GM19240 (cell line): ENCODE data around the gene SMIM5.
"Not testable (repeated sequence)": the region's sequence is repeated elsewhere in the genome, so short reads cannot be mapped to it uniquely, and the experiment has no call there.

Experiments
- DNase-seq: peaks from one replicate; pipeline ENCODE4 v3.0.0; 2011; ENCODE audit warnings: low spot score; ENCODE audit not compliant: insufficient read length

SMIM5 gene, protein sequence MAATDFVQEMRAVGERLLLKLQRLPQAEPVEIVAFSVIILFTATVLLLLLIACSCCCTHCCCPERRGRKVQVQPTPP

GRCh38 chr17:75632863-75633485, at the start of gene SMIM5:
SMIM5 (plus strand) TSS chr17:75633434; CDS start chr17:75640202, 6,768 bp downstream.
- DNase-seq = peak; percentile 97

DNA sequence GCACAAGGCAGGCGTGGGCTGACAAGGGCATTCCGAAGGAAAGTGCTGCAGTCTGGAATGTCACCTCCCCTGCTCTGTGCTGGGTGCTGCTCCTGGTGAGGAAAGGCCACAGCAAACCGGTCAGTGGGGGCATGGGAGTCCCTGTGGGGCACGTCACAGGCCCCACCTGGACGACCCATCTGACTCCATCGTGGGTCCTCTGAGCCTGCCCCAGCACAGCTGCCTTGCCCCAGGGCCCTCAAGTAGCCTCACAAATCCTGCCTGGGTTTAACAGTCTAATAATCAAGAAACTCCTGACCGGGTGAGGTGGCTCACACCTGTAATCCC, 48.4 kb upstream of the SMIM5 start:
- DNase-seq = no peak

GRCh38 chr17:75587675-75588595, 45.3 kb upstream of the SMIM5 start, which contains the start of gene MYO15B:
MYO15B (plus strand) TSS chr17:75587800; CDS start chr17:75588058, 258 bp downstream.
- no peak for DNase-seq

DNA sequence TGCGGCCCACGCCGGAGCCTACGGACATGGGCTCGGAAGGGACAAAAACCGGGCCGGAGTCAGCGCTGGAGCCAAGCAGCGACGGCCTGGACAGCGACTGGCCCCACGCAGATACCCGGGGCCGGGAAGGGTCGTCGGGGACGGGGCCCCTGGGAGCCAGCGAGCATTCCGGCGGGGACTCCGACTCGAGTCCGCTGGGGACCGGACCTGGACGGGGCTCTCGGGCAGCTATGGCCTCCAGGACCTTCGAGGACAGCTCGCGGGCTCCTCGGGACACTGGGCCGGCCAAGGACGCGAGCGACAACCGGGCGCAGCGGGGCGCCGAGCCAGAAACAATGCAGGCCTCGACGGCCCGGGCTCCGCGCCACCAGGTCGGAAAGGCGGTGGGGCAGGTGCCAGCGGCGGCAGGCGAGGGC, 44.6 kb upstream of the SMIM5 start:
- no peak for DNase-seq

- DNase-seq = peak; percentile 96
Observed at GRCh38 chr17:75589012-75589918, 44.0 kb upstream of the SMIM5 start.

DNA sequence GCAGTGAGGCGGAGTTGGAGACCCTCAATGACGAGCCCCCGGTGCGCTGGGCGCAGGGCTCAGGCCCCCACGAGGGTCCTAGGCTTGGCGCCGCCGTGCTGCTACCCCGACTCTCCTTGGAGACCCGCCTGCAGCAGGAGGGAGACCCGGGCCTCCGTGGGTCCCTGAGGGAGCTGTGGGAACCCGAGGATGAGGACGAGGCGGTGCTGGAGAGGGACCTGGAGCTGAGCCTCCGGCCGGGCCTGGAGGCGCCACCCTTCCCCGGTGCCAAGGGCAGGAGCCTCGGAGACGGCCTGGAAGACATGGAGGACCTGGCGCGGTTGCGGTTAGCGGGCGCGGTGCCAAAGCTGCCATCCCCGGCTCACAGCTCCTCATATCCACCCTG, 43.3 kb upstream of the SMIM5 start:
- no peak for DNase-seq

DNA sequence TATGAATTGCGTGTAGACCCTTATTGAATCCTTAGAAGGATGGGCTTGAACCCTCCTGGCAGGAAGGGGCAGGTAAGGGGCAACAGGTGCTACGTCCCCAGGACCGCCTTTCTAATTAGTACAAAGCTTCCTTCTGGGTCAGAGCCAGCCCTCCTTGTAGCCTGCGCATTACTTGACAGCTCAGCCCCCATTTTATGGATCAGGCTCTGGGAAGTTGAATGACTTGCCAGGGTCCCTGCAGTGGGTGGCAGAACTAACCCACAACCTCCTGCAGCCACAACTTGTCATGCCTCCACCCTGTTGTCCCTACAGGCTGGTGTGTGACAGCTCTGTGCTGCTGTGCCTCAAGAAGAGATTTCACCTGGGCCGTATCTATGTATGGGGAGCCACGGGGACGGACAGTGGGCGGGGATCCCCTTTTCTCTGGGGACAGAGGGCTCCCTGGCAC, 42.9 kb upstream of the SMIM5 start:
- no peak for DNase-seq

GRCh38 chr17:75590849-75591721, 42.1 kb upstream of the SMIM5 start:
- DNase-seq = no peak

GRCh38 chr17:75591722-75592302, 41.4 kb upstream of the SMIM5 start:
- no peak for DNase-seq

DNA sequence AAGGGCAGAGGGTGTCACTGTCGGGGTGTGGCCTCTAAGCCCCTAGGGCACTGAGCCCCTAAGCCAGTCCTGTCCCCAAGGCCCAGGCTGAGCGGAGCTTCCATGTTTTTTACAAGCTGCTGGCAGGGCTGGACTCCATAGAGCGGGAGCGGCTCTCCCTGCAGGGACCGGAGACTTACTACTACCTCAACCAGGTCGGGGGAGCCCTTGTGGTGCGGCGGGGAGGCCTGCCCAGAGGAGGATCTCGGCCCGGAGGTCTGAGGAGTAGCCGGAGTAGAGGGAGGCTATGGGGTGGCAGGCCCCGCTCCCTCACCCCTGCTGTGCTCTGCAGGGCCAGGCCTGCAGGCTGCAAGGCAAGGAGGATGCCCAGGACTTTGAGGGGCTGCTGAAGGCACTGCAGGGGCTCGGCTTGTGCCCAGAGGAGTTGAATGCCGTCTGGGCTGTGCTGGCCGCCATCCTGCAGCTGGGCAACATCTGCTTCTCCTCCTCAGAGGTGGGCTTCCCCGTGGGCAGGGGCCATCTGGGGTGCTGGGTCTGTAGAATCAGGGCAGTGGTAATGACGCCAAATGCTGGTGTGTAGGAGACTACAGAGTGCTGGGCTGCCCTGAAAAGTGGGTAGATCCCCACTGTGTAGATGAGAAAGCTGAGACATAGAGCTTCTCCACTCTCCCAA, 40.8 kb upstream of the SMIM5 start:
- DNase-seq = no peak

DNA sequence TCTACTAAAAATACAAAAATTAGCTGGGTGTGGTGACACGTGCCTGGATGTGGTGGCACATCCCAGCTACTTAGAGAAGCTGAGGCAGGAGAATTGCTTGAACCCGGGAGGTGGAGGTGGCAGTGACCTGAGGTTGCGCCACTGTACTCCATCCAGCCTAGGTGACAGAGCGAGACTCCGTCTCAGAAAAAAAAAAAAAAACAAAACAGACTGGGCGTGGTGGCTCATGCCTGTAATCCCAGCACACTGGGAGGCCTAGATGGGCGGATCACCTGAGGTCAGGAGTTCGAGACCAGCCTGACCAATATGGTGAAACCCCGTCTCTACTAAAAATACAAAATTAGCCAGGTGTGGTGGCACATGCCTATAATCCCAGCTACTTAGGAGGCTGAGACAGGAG, 39.8 kb upstream of the SMIM5 start:
- not testable (repeated sequence) for DNase-seq

GRCh38 chr17:75594499-75595283, 38.5 kb upstream of the SMIM5 start:
- DNase-seq = no peak

DNA sequence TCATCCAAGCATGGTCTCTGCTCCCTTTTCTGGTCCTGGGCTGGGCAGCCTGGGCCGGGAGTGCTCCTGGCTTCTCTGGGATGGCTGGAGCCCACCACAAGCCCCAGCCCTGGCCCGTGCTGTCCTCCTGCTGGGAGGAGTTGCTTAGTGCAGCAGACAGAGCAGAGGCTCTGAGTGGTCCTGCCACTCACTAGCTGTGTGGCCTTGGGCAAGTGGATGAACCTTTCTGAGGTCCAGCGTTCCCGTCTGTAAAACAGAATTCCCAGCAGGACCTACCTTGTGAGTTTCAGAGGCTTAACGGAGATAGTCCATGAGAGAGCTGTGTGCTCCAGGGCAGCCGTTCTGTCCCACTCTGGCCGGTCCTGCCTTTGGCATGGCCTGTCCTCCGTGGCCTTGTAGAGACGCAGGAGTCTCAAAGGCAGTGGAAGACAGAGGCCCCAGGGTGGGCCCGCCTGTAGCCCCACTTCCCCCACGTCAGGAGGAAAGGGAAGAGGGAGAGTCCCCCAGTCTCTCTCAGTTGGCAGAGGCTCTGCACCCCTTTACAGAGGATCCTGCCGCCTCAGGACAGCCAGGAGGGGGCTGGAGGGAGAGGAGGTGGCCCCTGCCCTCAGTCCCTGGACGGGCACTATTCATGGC, 37.8 kb upstream of the SMIM5 start:
- no peak for DNase-seq

- DNase-seq = no peak
Observed at GRCh38 chr17:75595920-75596313, 37.3 kb upstream of the SMIM5 start.

GRCh38 chr17:75596320-75597087, 36.7 kb upstream of the SMIM5 start:
- DNase-seq = no peak

DNA sequence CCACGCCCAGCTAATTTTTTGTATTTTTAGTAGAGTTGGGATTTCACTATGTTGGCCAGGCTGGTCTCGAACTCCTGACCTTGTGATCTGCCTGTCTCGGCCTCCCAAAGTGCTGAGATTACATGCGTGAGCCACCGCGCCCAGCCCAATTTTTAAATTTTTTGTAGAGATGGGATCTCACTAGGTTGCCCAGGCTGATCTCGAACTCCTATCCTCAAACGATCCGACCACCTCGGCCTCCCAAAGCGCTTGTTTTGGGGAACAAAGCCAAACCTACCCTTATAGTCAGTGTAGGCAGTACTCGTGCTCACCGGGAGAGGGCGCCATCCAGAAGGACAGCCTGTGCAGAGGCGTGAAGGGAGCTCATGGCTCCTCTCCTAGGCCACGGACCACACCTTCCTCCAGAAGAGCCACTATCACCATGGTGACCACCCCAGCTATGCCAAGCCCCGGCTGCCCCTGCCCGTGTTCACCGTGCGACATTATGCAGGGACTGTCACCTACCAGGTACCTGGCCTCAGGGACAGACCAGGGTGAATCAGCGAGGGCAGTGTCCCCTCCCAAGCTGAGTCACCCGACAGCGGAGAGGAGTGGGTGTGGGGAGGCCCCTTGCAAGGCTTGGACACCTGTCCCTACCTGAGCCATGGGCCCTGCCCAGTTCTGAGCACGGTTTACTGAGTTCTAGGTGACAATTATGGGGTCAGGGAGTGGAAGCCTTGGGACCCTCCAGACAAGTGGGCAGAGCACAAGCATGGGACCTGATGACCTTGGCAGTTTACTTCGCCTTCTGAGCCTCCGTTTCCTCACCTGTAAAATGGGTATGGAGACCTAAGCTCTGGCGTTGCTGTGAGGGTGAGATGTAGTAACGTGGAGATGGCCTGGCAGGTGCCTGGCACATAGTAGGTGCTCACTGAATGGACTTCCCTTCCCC, 31.9 kb upstream of the SMIM5 start:
- no peak for DNase-seq
